NCI-H2196 treated with DMSO at 0.1 percent for 48 hours (cell line): ENCODE data around the gene SLC66A2.
"Not testable (repeated sequence)": the region's sequence is repeated elsewhere in the genome, so short reads cannot be mapped to it uniquely, and the experiment has no call there.

Experiments
- DNase-seq: peaks from one replicate; lab custom pipeline; 2025; ENCODE audit not compliant: unreplicated experiment; lab: John Stamatoyannopoulos, UW

SLC66A2 gene

GRCh38 chr18:79883461-79884293, 67.8 kb downstream of the SLC66A2 start:
- DNase-seq = no peak

DNA sequence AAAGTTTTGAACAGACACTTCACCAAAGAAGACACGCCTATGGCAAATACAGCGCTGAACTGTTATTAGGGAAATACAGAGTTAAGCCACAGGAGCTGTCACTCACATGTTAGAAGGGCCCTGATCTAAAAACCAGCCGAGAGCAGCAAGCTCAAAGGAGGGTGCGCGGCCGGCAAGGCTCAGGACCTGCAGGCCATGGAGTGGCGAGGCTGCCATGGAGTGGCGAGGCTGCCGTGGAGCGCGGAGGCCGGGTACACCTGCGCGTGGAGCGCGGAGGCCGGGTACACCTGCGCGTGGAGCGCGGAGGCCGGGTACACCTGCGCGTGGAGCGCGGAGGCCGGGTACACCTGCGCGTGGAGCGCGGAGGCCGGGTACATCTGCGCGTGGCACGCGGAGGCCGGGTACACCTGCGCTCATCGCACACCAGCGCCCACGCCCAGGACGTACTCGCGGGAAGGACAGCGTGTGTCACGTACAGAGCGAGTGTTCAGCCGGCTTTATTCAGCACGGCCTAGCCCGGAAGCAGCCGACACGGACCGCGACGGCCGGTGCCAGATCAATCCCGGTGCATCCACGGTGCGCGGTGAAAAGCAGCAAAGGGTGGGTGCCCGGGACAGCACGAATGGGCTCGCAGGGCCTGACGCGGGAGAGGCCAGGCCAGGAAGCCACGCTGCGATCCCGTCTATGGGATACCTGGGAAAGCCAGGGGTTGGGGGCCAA, 68.8 kb downstream of the SLC66A2 start:
- no peak for DNase-seq

DNA sequence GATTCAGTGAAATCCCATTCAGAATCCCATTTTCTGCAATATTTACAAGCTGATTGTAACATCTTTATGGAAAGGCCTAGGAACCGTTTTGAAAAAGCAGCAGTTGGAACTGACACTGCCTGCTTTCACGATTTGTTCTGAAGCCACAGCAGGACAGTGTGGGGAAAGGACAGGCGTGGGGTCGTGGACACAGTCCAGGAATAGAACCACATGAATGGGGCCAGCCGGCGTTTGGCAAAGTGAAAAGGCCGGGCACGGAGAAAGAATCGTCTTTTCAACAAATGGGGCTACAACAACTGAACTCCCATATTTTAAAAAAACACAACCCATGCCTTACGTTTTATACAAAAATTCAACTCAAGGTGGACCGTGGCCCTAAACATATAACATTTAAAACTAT, 69.8 kb downstream of the SLC66A2 start:
- DNase-seq = no peak

- no peak for DNase-seq
Measured at GRCh38 chr18:79879566-79879965, 71.9 kb downstream of the SLC66A2 start.

DNA sequence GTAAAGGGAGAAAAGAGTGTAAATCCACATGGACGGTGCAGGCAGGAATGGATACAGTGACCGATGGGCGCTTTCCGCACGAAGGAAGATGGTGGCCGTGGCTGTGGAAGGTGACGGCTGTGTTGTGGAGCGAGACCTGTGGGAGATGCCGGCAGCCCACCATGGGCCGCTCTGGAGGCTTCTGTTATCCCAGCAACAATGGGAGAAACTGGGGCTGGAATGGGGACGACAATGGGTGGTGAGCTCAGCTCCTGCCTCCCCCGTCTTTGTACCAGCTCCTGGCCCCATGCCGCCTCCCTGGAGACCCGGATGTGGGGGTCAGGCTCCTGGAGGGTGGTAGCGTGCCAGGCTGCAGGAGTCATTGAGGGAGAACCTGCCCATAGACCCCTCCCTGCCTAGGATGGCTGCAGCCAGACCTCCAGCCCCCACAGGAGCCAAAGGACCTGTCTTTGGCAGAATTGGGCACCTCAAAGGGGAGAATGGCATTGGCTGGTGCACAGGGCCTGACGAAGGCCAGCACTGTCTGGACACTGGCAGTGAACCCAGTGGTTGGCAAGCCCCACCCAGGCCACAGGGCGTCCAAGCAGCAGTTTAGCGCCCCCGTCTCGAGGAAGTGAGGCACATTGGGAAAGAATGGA, 72.6 kb downstream of the SLC66A2 start:
- no peak for DNase-seq

- DNase-seq = not testable (repeated sequence)
Measured at GRCh38 chr18:79878246-79878645, 73.2 kb downstream of the SLC66A2 start.

GRCh38 chr18:79877163-79878091, 74.0 kb downstream of the SLC66A2 start:
- DNase-seq = no peak

GRCh38 chr18:79876497-79876896, 75.0 kb downstream of the SLC66A2 start:
- DNase-seq = no peak

DNA sequence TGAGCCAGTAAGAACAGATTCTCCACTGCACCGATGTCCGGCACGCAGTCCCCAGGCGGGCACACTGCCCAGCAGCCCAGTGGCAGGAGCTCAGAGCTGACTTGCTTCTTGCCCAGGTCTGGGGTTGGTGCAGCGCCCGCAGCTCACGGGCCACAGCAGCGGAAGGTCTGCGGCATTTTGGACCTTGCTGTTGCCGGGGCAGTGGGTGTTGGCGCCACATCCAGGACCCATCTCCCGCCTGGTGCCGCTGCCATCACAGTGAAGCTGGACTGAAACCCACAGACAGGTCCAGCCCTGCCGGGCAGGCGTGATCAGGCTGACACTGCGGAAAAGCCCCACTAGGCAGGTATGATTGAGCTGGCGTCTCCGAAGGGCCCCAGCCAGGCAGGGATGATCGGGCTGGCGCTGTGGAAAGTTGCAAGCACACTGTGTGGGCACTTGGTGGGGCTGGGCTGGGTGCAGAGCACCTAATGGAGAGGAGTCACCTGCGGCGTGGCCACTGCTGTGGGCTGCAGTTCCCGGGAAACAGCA, 75.5 kb downstream of the SLC66A2 start:
- no peak for DNase-seq

- DNase-seq = no peak
Measured at GRCh38 chr18:79875531-79875919, 75.9 kb downstream of the SLC66A2 start.

GRCh38 chr18:79874553-79875530, 76.6 kb downstream of the SLC66A2 start:
- no peak for DNase-seq

- DNase-seq = no peak
Measured at GRCh38 chr18:79873449-79874110, 77.9 kb downstream of the SLC66A2 start.

DNA sequence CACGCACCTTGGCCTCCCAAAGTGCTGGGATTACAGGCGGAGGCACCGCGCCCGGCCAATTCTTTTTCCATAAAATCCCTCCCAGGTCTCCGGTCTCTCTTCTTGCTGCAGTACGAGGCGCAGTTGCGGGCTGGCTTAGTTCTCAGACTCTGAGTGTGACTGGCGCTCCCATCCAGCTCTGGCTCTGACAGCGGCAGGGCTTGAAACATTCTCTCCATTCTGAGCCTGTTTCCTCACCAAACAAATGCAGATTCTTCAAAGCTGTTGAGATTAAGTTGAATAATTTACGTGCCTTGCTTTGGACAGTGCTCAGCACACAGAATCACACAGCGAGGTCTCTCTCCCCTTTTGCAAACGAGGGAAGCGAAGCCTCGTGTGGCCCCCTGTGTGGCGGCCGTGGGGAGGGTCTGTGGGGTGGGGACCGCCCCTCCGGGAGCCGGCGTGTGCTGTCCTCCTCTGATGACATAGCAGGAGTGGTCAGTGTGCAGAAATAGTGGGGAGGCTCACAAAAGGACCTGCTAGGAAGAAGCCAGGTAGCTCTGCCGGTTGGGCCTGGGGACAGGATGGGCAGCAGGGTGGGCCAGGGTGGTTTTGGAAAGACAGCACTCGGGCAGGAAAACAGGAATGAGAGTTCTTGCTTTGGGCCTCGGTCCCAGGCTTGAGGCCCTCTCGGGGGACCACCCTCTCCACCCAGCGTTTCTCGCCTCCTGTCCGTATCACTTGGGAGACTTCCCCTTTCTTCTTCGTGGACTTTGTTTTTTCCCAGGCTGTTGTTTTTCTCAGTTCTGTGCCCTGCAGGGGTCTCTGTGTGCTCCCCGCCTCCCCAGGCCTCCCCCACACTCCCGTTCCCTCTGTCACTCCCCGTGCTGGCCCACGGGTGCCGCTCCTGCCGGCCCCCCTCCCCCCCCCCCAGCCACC, 78.7 kb downstream of the SLC66A2 start:
- DNase-seq = no peak

- DNase-seq = no peak
Measured at GRCh38 chr18:79871481-79872091, 79.9 kb downstream of the SLC66A2 start.

DNA sequence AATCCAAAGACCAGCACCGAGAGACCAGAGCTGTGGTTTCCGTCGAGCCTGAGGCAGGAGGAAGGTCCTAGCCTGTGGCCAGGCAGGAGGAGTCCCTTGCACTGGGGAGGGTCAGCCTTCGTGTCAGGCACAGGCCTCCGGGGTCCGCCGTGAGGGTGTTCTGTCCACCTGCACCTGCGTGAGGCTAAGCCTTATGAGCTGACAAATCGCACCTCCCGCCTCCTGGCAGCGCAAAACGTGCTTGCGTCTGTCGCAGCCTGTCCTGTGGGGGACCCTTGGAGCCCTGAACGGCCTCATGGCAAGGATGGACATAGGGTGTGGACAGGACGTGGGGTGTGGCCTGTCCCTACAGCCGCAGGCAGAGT, 80.4 kb downstream of the SLC66A2 start:
- DNase-seq = no peak

DNA sequence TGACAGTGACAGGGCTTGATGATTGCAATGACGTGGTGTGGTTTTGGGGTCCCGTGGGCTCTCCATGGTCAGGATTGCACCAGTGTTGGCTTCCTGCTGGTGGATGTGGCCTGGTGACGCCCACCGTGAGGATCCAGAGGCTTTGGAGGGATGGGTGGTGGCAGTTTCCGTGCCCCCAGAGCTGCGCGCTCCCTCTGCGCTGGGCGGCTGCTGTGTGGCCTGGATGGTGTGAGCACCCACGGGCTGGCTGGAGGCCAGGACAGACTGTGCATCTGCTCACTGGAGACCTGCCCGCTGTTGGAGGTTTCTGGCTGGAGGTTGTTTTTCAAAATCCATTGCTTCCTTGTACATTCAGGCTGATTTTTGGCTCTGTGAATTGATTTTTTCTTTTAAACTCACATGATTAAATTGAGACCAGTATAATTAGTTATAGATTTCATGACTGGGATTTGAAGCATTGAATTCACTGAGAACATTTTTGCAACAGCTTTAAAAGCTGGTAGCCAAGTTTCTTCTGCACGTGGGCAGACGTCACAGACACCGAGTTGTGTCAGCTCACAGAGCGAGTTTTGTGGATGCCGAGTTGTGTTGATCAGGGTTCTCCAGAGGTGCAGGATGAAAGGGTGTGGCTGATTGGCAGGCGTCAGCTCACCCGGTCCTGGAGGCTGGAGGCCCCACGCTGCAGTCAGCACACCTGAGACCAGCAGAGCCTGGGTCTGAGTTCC, 81.0 kb downstream of the SLC66A2 start:
- no peak for DNase-seq
